Colonic mucosa (tissue), 4 donors: ENCODE data around the gene ADAMTS2. TPM values are rescaled to one million over a fixed set of nuclear protein-coding genes. Genes with fewer than 3 reads are reported as not detected.

Source experiments
- DNase-seq: peaks from one replicate; pipeline ENCODE4 v3.0.0-alpha.2; 2020
- H3K27ac ChIP-seq: fragments of 200-600 bp; one replicate; pipeline ENCODE4 v1.8.0; 2021
- H3K27me3 ChIP-seq: fragments of 200-600 bp; one replicate; pipeline ENCODE4 v1.8.0; 2021
- H3K36me3 ChIP-seq: fragments of 200-600 bp; one replicate; pipeline ENCODE4 v1.8.0; 2021
- H3K4me1 ChIP-seq: fragments of 200-600 bp; one replicate; pipeline ENCODE4 v1.8.0; 2021; ENCODE audit warnings: mild to moderate bottlenecking
- H3K4me3 ChIP-seq: fragments of 200-600 bp; one replicate; pipeline ENCODE4 v1.8.0; 2021
- H3K9ac ChIP-seq, 2 donors: one replicate each; pipeline ENCODE4 v1.7.0; 2013; ENCODE audit warnings: control low read depth in 2 of 2, low read depth in 2 of 2, low read length in 2 of 2
- H3K9me3 ChIP-seq: fragments of 200-600 bp; one replicate; pipeline ENCODE4 v1.8.0; 2021
- CTCF ChIP-seq: fragments of 200-600 bp; IDR thresholded peaks from one replicate; pipeline ENCODE4 v1.8.0; 2022; ENCODE audit warnings: antibody characterized with exemption, mild to moderate bottlenecking
- intact Hi-C: fragments of 100-400 bp; cut with DNase I; formaldehyde crosslinking; loops from one replicate; pipeline ENCODE4 v1.14.1; 2022
- total RNA-seq, 2 donors: library from RNA; stranded (reverse); fragmentation: NEBNext Ultra II Directional in 1 of 2; extraction: Animal tissue kit (Norgen Biotek cat#: 25700) in 1 of 2; gene quantifications; one replicate each; pipeline ENCODE4 v1.2.1, GENCODE V29; 2021
- donor health status: healthy.
- donor health status: DM: no; HTN: no; CAD: no.
- donor health status: DM: no; HTN: no; CAD: no.

Gene ADAMTS2
- total RNA-seq, 2 donors from 2014 or later, result 2.9 to 4.0 TPM

GRCh38 chr5:179250561-179251225 lies 94.6 kb downstream of the ADAMTS2 start:
- Histone ChIP-seq H3K4me1 (no peaks in the 10 kb centered on the region), H3K9ac (no peak overlapping the region), H3K36me3 (no peaks in the 10 kb centered on the region), H3K4me3 (no peak overlapping the region), H3K9me3 (no peaks in the 10 kb centered on the region), H3K27ac (no peak overlapping the region), H3K27me3 (no peaks in the 10 kb centered on the region)
- TF ChIP-seq CTCF, result no peak
- no peak for DNase-seq
- intact Hi-C loops, result no loop called here

GRCh38 chr5:179246227-179246626 lies 99.0 kb downstream of the ADAMTS2 start:
- Histone ChIP-seq H3K9me3 (no peaks in the 10 kb centered on the region), H3K36me3 (no peaks in the 10 kb centered on the region), H3K9ac (no peak overlapping the region), H3K4me3 (no peak overlapping the region), H3K4me1 (no peaks in the 10 kb centered on the region), H3K27me3 (no peaks in the 10 kb centered on the region), H3K27ac (no peak overlapping the region)
- intact Hi-C loops, result no loop called here
- no peak for DNase-seq
- no peak for TF ChIP-seq CTCF

GRCh38 chr5:179245031-179245430 lies 100.2 kb downstream of the ADAMTS2 start:
- Histone ChIP-seq H3K9ac (no peak overlapping the region), H3K27ac (no peak overlapping the region), H3K4me1 (no peaks in the 10 kb centered on the region), H3K27me3 (no peaks in the 10 kb centered on the region), H3K4me3 (no peak overlapping the region), H3K36me3 (no peaks in the 10 kb centered on the region), H3K9me3 (no peaks in the 10 kb centered on the region)
- intact Hi-C loops, result no loop called here
- no peak for TF ChIP-seq CTCF
- no peak for DNase-seq

GRCh38 chr5:179244044-179244443 lies 101.2 kb downstream of the ADAMTS2 start:
- intact Hi-C loops, result no loop called here
- TF ChIP-seq CTCF, result no peak
- H3K4me1 ChIP-seq, result no peaks in the 10 kb centered on the region

GRCh38 chr5:179243333-179243732 lies 101.9 kb downstream of the ADAMTS2 start:
- Histone ChIP-seq H3K9me3 (no peaks in the 10 kb centered on the region), H3K4me1 (no peaks in the 10 kb centered on the region), H3K36me3 (no peaks in the 10 kb centered on the region), H3K27me3 (no peaks in the 10 kb centered on the region), H3K9ac (no peak overlapping the region), H3K27ac (no peak overlapping the region), H3K4me3 (no peak overlapping the region)
- no peak for TF ChIP-seq CTCF
- DNase-seq, result no peak
- intact Hi-C loops, result no loop called here

More at GRCh38 chr5:179244044-179244443, 101.2 kb downstream of the ADAMTS2 start:
- Histone ChIP-seq H3K27ac (no peak overlapping the region), H3K9me3 (no peaks in the 10 kb centered on the region), H3K36me3 (no peaks in the 10 kb centered on the region), H3K4me3 (no peak overlapping the region), H3K9ac (no peak overlapping the region), H3K27me3 (no peaks in the 10 kb centered on the region)
- DNase-seq, result no peak
